ENCODE results near the gene NPLOC4.

The NPLOC4 gene

DNA sequence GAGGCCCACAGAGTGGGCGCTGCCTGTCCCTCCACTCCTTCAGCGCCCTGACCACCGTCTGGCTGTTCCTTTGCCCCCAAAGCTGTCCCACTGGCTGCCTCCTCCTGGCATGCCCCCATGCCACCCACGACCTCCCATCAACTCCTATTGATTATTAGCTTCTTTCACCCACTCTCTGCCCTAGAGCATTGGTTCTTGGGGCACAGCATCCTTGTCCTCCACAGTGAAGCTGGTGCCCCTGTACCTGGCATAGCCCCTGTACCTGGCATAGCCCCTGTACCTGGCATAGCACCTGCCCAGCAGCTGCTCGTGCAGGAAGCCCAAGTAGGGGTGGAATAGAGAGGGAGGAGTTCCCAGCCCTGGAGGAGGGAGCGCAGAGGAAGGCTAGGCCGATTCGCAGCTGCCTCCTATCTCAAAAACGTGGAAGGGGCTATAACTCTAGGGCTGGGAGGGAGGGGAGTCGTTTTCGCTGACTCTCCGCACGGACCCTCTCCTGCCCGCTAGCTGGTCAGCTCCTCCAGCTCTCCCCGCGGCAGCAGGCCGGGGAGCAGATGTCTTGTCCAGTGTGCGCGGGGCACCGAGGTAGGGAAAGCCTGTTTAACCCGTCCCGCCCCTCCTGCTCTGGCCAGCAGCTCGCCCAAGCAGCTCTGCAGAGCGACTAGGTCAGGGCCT, 118.7 kb downstream of the NPLOC4 start:
- TF ChIP-seq SIN3A (IDR thresholded peaks at IDR 0.05; ENCODE audit: borderline replicate concordance, insufficient read depth, low read length): no peak
- no peak for TF ChIP-seq TAF1 (IDR thresholded peaks at IDR 0.05; ENCODE audit: borderline replicate concordance, insufficient read depth, low read length)
- TF ChIP-seq FOXP2 (optimal IDR thresholded peaks at IDR 0.05; ENCODE audit: borderline replicate concordance, extremely low read depth, extremely low read length, insufficient read depth): no peak
- no peak for TF ChIP-seq POLR2AphosphoS5 (IDR thresholded peaks at IDR 0.05; ENCODE audit: low read depth, low read length)
- TF ChIP-seq, protein P1, sequence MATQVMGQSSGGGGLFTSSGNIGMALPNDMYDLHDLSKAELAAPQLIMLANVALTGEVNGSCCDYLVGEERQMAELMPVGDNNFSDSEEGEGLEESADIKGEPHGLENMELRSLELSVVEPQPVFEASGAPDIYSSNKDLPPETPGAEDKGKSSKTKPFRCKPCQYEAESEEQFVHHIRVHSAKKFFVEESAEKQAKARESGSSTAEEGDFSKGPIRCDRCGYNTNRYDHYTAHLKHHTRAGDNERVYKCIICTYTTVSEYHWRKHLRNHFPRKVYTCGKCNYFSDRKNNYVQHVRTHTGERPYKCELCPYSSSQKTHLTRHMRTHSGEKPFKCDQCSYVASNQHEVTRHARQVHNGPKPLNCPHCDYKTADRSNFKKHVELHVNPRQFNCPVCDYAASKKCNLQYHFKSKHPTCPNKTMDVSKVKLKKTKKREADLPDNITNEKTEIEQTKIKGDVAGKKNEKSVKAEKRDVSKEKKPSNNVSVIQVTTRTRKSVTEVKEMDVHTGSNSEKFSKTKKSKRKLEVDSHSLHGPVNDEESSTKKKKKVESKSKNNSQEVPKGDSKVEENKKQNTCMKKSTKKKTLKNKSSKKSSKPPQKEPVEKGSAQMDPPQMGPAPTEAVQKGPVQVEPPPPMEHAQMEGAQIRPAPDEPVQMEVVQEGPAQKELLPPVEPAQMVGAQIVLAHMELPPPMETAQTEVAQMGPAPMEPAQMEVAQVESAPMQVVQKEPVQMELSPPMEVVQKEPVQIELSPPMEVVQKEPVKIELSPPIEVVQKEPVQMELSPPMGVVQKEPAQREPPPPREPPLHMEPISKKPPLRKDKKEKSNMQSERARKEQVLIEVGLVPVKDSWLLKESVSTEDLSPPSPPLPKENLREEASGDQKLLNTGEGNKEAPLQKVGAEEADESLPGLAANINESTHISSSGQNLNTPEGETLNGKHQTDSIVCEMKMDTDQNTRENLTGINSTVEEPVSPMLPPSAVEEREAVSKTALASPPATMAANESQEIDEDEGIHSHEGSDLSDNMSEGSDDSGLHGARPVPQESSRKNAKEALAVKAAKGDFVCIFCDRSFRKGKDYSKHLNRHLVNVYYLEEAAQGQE (IDR thresholded peaks at IDR 0.05; ENCODE audit: insufficient read depth in 1 of 2, low read depth in 2 of 2, low read length in 2 of 2): no peak

- TF ChIP-seq, protein P1 (IDR thresholded peaks at IDR 0.05; ENCODE audit: insufficient read depth in 1 of 2, low read depth in 2 of 2, low read length in 2 of 2): no peak
- TF ChIP-seq FOXP2 (optimal IDR thresholded peaks at IDR 0.05; ENCODE audit: borderline replicate concordance, extremely low read depth, extremely low read length, insufficient read depth) (no peak), SIN3A (IDR thresholded peaks at IDR 0.05; ENCODE audit: borderline replicate concordance, insufficient read depth, low read length) (no peak), TAF1 (IDR thresholded peaks at IDR 0.05; ENCODE audit: borderline replicate concordance, insufficient read depth, low read length) (no peak), POLR2AphosphoS5 (IDR thresholded peaks at IDR 0.05; ENCODE audit: low read depth, low read length) (no peak)
Measured at GRCh38 chr17:81517339-81518112, 119.4 kb downstream of the NPLOC4 start.

GRCh38 chr17:81517009-81517338, 119.9 kb downstream of the NPLOC4 start:
- no peak for TF ChIP-seq POLR2AphosphoS5 (IDR thresholded peaks at IDR 0.05; ENCODE audit: low read depth, low read length)
- no peak for TF ChIP-seq SIN3A (IDR thresholded peaks at IDR 0.05; ENCODE audit: borderline replicate concordance, insufficient read depth, low read length)
- no peak for TF ChIP-seq TAF1 (IDR thresholded peaks at IDR 0.05; ENCODE audit: borderline replicate concordance, insufficient read depth, low read length)
- TF ChIP-seq, protein P1 (IDR thresholded peaks at IDR 0.05; ENCODE audit: insufficient read depth in 1 of 2, low read depth in 2 of 2, low read length in 2 of 2): no peak
- TF ChIP-seq FOXP2 (optimal IDR thresholded peaks at IDR 0.05; ENCODE audit: borderline replicate concordance, extremely low read depth, extremely low read length, insufficient read depth): no peak

DNA sequence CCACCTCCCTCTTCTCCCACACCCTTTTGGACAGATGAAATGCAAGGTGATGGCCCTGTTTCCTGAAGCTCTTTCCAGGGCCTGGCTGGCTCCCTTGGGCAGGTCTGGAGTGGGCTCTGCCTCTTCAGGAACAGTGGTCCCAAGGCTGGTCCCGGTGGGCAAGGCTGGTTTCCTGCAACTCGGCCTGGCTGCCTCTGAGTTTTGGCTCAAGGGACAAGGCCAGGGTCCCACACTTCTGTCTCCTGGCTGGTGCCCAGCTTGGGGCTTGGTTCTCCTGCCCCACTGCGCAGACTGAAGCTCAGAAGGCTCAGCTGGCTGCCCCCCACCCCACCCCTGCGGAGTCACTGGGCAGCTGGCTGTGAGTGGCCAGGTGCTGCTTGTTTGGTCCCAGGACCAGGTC, 120.5 kb downstream of the NPLOC4 start:
- TF ChIP-seq SIN3A (IDR thresholded peaks at IDR 0.05; ENCODE audit: borderline replicate concordance, insufficient read depth, low read length) (no peak), FOXP2 (optimal IDR thresholded peaks at IDR 0.05; ENCODE audit: borderline replicate concordance, extremely low read depth, extremely low read length, insufficient read depth) (no peak), POLR2AphosphoS5 (IDR thresholded peaks at IDR 0.05; ENCODE audit: low read depth, low read length) (no peak), TAF1 (IDR thresholded peaks at IDR 0.05; ENCODE audit: borderline replicate concordance, insufficient read depth, low read length) (no peak)
- TF ChIP-seq, protein P1 (IDR thresholded peaks at IDR 0.05; ENCODE audit: insufficient read depth in 1 of 2, low read depth in 2 of 2, low read length in 2 of 2): no peak
